ENCODE results near the gene DDC.

Gene DDC

GRCh38 chr7:50416527-50417182, 148.6 kb downstream of the DDC start:
- DNase-seq (ENCODE audit: low read depth) = no peak

- DNase-seq (ENCODE audit: low read depth) = no peak
These were observed 149.3 kb downstream of the DDC start for GRCh38 chr7:50415844-50416364.

GRCh38 chr7:50413561-50413960, 151.6 kb downstream of the DDC start:
- no peak for DNase-seq (ENCODE audit: low read depth)

- DNase-seq (ENCODE audit: low read depth) = no peak
These were observed 152.2 kb downstream of the DDC start for GRCh38 chr7:50412973-50413372.

GRCh38 chr7:50411332-50411731, 153.9 kb downstream of the DDC start:
- no peak for DNase-seq (ENCODE audit: low read depth)

GRCh38 chr7:50409856-50410745, 155.1 kb downstream of the DDC start:
- DNase-seq (ENCODE audit: low read depth) = no peak

Measured in fibroblast of the conjunctiva (primary cell).